K562 (cell line): ENCODE data around the gene TP53TG5. TPM values are rescaled to one million over a fixed set of nuclear protein-coding genes. Genes with fewer than 3 reads are reported as not detected.

Source experiments
- MED1 ChIP-seq: sonication (generic); formaldehyde crosslinking; IDR thresholded peaks from 2 replicates; pipeline ENCODE4 v1.8.1; 2023; ENCODE audit warnings: missing genetic modification reagents, borderline replicate concordance
- PHTF2 ChIP-seq: fragments of 250-450 bp; sonication (Bioruptor Pico); IDR thresholded peaks from 2 replicates; pipeline ENCODE4 v1.5.0; 2021; ENCODE audit warnings: mild to moderate bottlenecking
- POU5F1 ChIP-seq: fragments of 150-350 bp; IDR thresholded peaks from 2 replicates; pipeline ENCODE4 v1.6.1; 2014; ENCODE audit warnings: borderline replicate concordance, low read length, low read depth, mild to moderate bottlenecking; ENCODE audit not compliant: partially characterized antibody
- TSC22D4 ChIP-seq: fragments of 450-650 bp; IDR thresholded peaks from 2 replicates; pipeline ENCODE4 v1.6.1; 2016; ENCODE audit warnings: missing genetic modification characterization, missing biosample characterization, control low read depth
- polyA plus RNA-seq, 8 experiments: library from polyadenylated mRNA; depleted of rRNA in 4 of 8; stranded (reverse) in 5 of 8; unstranded in 3 of 8; fragments of >200 nt; fragmentation: Nextera tagmentation in 2 of 8; fragmentation: Illumina TruSeq in 1 of 8; extraction: Ambion mirVana in 2 of 8; extraction: Trizol in 1 of 8; gene quantifications; 2 replicates each; pipeline versions ENCODE4 v1.2.1 to v1.2.3, GENCODE V29; 2011 to 2014; ENCODE audit warnings: inconsistent platforms in 1 of 8, missing spikeins in 1 of 8
- total RNA-seq, 7 experiments: library from RNA; depleted of rRNA in 6 of 7; stranded (reverse); fragments of >200 nt in 6 of 7; fragmentation: Illumina TruSeq in 2 of 7; extraction: Trizol in 2 of 7; gene quantifications; 2 replicates each; pipeline versions ENCODE4 v1.2.1 to v1.2.3, GENCODE V29; 2011 to 2021; ENCODE audit warnings: low replicate concordance in 1 of 7
- TF ChIP-seq, protein P1 (sequence below): IDR thresholded peaks from 2 replicates; pipeline ENCODE4 v1.6.1; 2012; ENCODE audit warnings: low read depth, low read length, improper control_type of control experiment, borderline replicate concordance
- TF ChIP-seq, protein P2 (sequence below): fragments of 250-450 bp; sonication (Bioruptor Pico); IDR thresholded peaks from 2 replicates; pipeline ENCODE4 v1.5.0; 2020; ENCODE audit warnings: mild to moderate bottlenecking
- TF ChIP-seq, protein P3 (sequence below): fragments of 250-450 bp; sonication (Bioruptor Pico); IDR thresholded peaks from 2 replicates; pipeline ENCODE4 v1.5.0; 2021
- TF ChIP-seq, protein P4 (sequence below): fragments of 450-650 bp; formaldehyde crosslinking; IDR thresholded peaks from 2 replicates; pipeline ENCODE4 v1.4.0; 2022; ENCODE audit warnings: mild to moderate bottlenecking, moderate library complexity

The TP53TG5 gene
- total and polyA plus RNA-seq, 9 of the 15 experiments (the other 6 are each of a cell fraction or from before 2014, with no cell fraction given): 0.04 to 0.05 (median 0.04) TPM; not detected in 6

DNA sequence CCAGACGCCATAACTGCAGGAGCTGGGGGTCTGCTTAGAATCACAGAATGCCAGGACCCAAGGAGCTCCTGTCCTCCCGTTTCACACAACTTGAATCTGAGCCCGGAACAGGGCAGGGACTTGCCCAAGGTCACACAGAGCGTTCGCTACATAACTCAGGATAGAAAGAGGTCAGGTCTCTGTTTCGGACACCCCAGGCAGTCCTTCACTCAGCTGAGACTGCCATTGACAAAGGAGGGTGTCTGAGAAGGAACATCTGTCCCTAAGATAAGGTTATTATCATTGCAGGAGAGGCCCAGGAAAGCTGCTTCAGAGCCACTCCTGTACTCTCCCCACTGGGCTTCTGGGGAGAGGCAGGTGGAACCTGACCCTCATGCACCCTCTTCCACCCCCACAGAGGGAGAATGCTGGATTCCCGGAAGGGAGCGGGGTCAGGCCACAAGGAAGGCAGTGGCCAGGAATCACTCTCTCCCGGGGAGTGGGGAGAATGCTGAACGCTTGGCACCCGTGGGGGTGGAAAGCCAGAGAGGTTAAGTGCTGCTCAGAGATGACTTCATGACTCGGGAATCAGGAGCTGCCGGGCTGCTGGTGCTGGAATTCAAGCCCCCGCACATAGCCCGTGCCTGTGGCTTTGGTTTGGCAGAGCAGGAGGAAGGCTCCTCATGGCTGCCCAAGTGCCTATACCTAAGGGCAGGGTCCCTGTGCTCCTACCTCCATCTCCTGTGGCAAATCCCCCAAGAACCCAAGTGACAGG lies 40.6 kb downstream of the TP53TG5 start (continued):
- TF ChIP-seq, protein P1, sequence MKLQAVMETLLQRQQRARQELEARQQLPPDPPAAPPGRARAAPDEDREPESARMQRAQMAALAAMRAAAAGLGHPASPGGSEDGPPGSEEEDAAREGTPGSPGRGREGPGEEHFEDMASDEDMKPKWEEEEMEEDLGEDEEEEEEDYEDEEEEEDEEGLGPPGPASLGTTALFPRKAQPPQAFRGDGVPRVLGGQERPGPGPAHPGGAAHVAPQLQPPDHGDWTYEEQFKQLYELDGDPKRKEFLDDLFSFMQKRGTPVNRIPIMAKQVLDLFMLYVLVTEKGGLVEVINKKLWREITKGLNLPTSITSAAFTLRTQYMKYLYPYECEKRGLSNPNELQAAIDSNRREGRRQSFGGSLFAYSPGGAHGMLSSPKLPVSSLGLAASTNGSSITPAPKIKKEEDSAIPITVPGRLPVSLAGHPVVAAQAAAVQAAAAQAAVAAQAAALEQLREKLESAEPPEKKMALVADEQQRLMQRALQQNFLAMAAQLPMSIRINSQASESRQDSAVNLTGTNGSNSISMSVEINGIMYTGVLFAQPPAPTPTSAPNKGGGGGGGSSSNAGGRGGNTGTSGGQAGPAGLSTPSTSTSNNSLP: no peak
- TF ChIP-seq, protein P2, sequence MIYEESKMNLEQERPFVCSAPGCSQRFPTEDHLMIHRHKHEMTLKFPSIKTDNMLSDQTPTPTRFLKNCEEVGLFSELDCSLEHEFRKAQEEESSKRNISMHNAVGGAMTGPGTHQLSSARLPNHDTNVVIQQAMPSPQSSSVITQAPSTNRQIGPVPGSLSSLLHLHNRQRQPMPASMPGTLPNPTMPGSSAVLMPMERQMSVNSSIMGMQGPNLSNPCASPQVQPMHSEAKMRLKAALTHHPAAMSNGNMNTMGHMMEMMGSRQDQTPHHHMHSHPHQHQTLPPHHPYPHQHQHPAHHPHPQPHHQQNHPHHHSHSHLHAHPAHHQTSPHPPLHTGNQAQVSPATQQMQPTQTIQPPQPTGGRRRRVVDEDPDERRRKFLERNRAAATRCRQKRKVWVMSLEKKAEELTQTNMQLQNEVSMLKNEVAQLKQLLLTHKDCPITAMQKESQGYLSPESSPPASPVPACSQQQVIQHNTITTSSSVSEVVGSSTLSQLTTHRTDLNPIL (CRISPR knock-in tag): no peak
- TF ChIP-seq POU5F1 (no peak), PHTF2 (CRISPR knock-in tag) (no peak), TSC22D4 (tag) (no peak), MED1 (no peak)
- TF ChIP-seq, protein P3, sequence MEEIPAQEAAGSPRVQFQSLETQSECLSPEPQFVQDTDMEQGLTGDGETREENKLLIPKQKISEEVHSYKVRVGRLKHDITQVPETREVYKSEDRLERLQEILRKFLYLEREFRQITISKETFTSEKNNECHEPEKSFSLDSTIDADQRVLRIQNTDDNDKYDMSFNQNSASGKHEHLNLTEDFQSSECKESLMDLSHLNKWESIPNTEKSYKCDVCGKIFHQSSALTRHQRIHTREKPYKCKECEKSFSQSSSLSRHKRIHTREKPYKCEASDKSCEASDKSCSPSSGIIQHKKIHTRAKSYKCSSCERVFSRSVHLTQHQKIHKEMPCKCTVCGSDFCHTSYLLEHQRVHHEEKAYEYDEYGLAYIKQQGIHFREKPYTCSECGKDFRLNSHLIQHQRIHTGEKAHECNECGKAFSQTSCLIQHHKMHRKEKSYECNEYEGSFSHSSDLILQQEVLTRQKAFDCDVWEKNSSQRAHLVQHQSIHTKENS (CRISPR knock-in tag): no peak
- TF ChIP-seq, protein P4, sequence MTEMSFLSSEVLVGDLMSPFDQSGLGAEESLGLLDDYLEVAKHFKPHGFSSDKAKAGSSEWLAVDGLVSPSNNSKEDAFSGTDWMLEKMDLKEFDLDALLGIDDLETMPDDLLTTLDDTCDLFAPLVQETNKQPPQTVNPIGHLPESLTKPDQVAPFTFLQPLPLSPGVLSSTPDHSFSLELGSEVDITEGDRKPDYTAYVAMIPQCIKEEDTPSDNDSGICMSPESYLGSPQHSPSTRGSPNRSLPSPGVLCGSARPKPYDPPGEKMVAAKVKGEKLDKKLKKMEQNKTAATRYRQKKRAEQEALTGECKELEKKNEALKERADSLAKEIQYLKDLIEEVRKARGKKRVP (CRISPR knock-in tag): no peak
